ENCODE results near the gene METAP1D.

Gene METAP1D

GRCh38 chr2:172090044-172090961 lies 90.5 kb downstream of the METAP1D start:
- DNase-seq (ENCODE audit: extremely low read depth in 1 of 2, low read depth in 1 of 2) = no peak

GRCh38 chr2:172091000-172091641 lies 91.4 kb downstream of the METAP1D start:
- DNase-seq (ENCODE audit: extremely low read depth in 1 of 2, low read depth in 1 of 2) = no peak

- no peak for DNase-seq (ENCODE audit: extremely low read depth in 1 of 2, low read depth in 1 of 2)
Measured at GRCh38 chr2:172091761-172092566, 92.2 kb downstream of the METAP1D start.

GRCh38 chr2:172092716-172093415 lies 93.1 kb downstream of the METAP1D start:
- no peak for DNase-seq (ENCODE audit: extremely low read depth in 1 of 2, low read depth in 1 of 2)

- DNase-seq (ENCODE audit: extremely low read depth in 1 of 2, low read depth in 1 of 2) = no peak
Measured at GRCh38 chr2:172093416-172094293, 93.9 kb downstream of the METAP1D start.

GRCh38 chr2:172094294-172095145 lies 94.8 kb downstream of the METAP1D start:
- no peak for DNase-seq (ENCODE audit: extremely low read depth in 1 of 2, low read depth in 1 of 2)

- peak in 1 of 2 donors; percentile 52 for DNase-seq (ENCODE audit: extremely low read depth in 1 of 2, low read depth in 1 of 2)
Measured at GRCh38 chr2:172095146-172095904, 95.6 kb downstream of the METAP1D start.

- no peak for DNase-seq (ENCODE audit: extremely low read depth in 1 of 2, low read depth in 1 of 2)
Measured at GRCh38 chr2:172095905-172096625, 96.3 kb downstream of the METAP1D start.

- DNase-seq (ENCODE audit: extremely low read depth in 1 of 2, low read depth in 1 of 2) = no peak
Measured at GRCh38 chr2:172096626-172097547, 97.1 kb downstream of the METAP1D start.

GRCh38 chr2:172097557-172098131 lies 97.9 kb downstream of the METAP1D start:
- no peak for DNase-seq (ENCODE audit: extremely low read depth in 1 of 2, low read depth in 1 of 2)

GRCh38 chr2:172098287-172098649 lies 98.5 kb downstream of the METAP1D start:
- no peak for DNase-seq (ENCODE audit: extremely low read depth in 1 of 2, low read depth in 1 of 2)

- no peak for DNase-seq (ENCODE audit: extremely low read depth in 1 of 2, low read depth in 1 of 2)
Measured at GRCh38 chr2:172098650-172099471, 99.1 kb downstream of the METAP1D start.

- no peak for DNase-seq (ENCODE audit: extremely low read depth in 1 of 2, low read depth in 1 of 2)
Measured at GRCh38 chr2:172099472-172100079, 99.8 kb downstream of the METAP1D start.

GRCh38 chr2:172100080-172100934 lies 100.6 kb downstream of the METAP1D start:
- DNase-seq (ENCODE audit: extremely low read depth in 1 of 2, low read depth in 1 of 2) = no peak

Measured in activated CD8-positive, alpha-beta memory T cell treated with anti-CD3 and anti-CD28 coated beads for 1 hour (primary cell).